C4-2B (cell line): ENCODE results near the gene IGLL5.

Source experiments
- CTCF ChIP-seq: fragments of 450-650 bp; conservative IDR thresholded peaks from 2 replicates; pipeline ENCODE4 v1.5.1; 2017; ENCODE audit warnings: mild to moderate bottlenecking
- ZFX ChIP-seq: fragments of 450-650 bp; IDR thresholded peaks from 2 replicates; pipeline ENCODE4 v1.6.1; 2017

GRCh38 chr22:22878211-22878570 is 9.4 kb upstream of the IGLL5 start:
- no peak for TF ChIP-seq CTCF
- no peak for TF ChIP-seq ZFX
